Mucosa of rectum (tissue), 2 donors: ENCODE results near the gene GPR183.
A peak's percentile ranks its signal among the peaks of the same experiment; 100 is the strongest.
"Not testable (repeated sequence)": the region's sequence is repeated elsewhere in the genome, so short reads cannot be mapped to it uniquely, and the experiment has no call there.

Experiments
- H3K27ac ChIP-seq, 2 donors: one replicate each; pipeline ENCODE4 v1.7.0; 2013; ENCODE audit warnings: inconsistent platforms in 2 of 2, low read depth in 2 of 2, low read length in 2 of 2
- H3K27me3 ChIP-seq, 2 donors: one replicate each; pipeline ENCODE4 v1.7.0; 2013; ENCODE audit warnings: low read length in 2 of 2; ENCODE audit not compliant: control insufficient read depth in 2 of 2, insufficient read depth in 2 of 2
- H3K36me3 ChIP-seq, 2 donors: one replicate each; pipeline ENCODE4 v1.7.0; 2013; ENCODE audit warnings: low read length in 2 of 2; ENCODE audit not compliant: control insufficient read depth in 2 of 2, insufficient read depth in 2 of 2
- H3K4me1 ChIP-seq, 2 donors: one replicate each; pipeline ENCODE4 v1.7.0; 2013; ENCODE audit warnings: low read length in 2 of 2, mild to moderate bottlenecking in 1 of 2; ENCODE audit not compliant: control insufficient read depth in 2 of 2, insufficient read depth in 2 of 2
- H3K4me3 ChIP-seq, 2 donors: one replicate each; pipeline ENCODE4 v1.7.0; 2013; ENCODE audit warnings: low read length in 2 of 2
- H3K9ac ChIP-seq, 2 donors: one replicate each; pipeline ENCODE4 v1.7.0; 2013; ENCODE audit warnings: low read length in 2 of 2, low read depth in 1 of 2, mild to moderate bottlenecking in 1 of 2
- H3K9me3 ChIP-seq, 2 donors: one replicate each; pipeline ENCODE4 v1.7.0; 2013; ENCODE audit warnings: low read length in 2 of 2; ENCODE audit not compliant: control insufficient read depth in 2 of 2
- donor health status: healthy.
- donor health status: Normal muscosa, but diverticular disease.

The GPR183 gene

DNA sequence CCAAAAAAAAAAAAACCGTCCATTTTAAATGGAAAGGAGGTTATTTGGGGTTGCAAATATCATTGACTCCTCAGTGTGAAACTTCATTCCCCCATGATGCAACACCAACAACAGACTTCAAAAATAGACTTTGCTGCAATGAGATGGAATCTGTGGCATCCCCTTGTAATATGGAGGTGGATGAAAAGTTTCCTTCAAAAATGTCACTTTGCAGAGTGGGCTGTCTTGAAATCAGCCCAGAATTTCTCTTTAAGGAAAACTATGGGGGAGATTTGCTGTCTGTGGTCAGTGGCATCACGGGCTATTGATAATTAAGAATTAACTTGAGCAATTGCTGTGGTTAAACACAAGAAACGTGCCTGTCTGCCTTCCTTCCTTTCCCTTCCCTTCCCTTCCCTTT is 50.5 kb downstream of the GPR183 start:
- Histone ChIP-seq H3K9me3 (no peaks in the 10 kb centered on the region), H3K27ac (peak overlapping the region in 1 of 2 donors; percentile 18), H3K27me3 (no peaks in the 10 kb centered on the region), H3K4me1 (peaks cover 0 to 10% of the 10 kb centered on the region in 2 donors), H3K4me3 (peak overlapping the region in 1 of 2 donors; percentile 17), H3K9ac (no peak overlapping the region), H3K36me3 (peaks cover 2 to 17% of the 10 kb centered on the region in 2 donors)

GRCh38 chr13:99256283-99256682 is 50.9 kb downstream of the GPR183 start:
- Histone ChIP-seq H3K4me1 (peaks cover 0 to 10% of the 10 kb centered on the region in 2 donors), H3K36me3 (peaks cover 0 to 17% of the 10 kb centered on the region in 2 donors), H3K4me3 (peak overlapping the region in 1 of 2 donors; percentile 17), H3K27ac (no peak overlapping the region), H3K9me3 (no peaks in the 10 kb centered on the region), H3K27me3 (no peaks in the 10 kb centered on the region), H3K9ac (no peak overlapping the region)

DNA sequence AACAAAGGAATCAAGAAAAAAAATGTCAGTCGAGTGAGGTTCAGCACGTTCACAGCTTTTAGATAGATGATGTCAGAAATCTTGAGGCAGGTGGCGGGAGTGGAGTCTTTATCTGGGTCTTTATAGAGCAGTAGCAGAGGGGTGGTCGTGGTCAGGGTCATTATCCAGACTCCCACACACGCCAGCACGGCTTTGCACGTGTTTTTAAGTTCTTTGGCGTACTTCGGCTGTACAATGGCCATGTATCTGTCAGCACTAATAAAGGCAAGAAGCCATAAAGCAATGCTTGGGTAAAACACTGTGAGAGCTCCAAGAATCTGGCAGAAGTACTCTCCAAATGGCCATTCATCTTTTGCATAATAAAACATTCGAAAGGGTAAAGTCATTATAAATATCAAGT is 51.9 kb downstream of the GPR183 start:
- H3K4me1 ChIP-seq = peaks cover 0 to 5% of the 10 kb centered on the region in 2 donors
- H3K4me3 ChIP-seq = no peak overlapping the region
- peaks cover 0 to 17% of the 10 kb centered on the region in 2 donors for H3K36me3 ChIP-seq
- H3K27ac ChIP-seq = no peak overlapping the region
- H3K27me3 ChIP-seq = no peaks in the 10 kb centered on the region
- no peak overlapping the region for H3K9ac ChIP-seq
- H3K9me3 ChIP-seq = no peaks in the 10 kb centered on the region

DNA sequence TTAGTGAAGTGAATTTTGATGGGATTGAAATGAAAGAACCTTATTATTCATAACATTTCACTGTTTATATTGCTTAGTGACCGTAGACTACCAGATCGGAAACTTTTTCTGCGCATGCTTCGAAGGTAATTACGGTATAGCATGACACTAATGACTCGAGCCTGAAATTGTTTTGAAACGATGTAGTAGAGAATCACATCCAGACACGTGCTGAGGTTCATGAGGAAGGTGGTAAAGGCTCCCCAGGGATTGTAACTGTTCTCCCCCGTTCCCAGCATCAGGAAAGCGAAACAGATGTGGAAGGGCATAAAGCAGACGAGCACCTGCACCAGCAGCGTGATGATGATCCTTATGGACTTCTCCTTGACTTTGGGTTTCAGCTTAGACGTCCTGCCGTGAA is 52.4 kb downstream of the GPR183 start:
- Histone ChIP-seq H3K27ac (no peak overlapping the region), H3K4me3 (no peak overlapping the region), H3K27me3 (no peaks in the 10 kb centered on the region), H3K9ac (no peak overlapping the region), H3K4me1 (peaks cover 0 to 1% of the 10 kb centered on the region in 2 donors), H3K9me3 (no peaks in the 10 kb centered on the region), H3K36me3 (peaks cover 0 to 15% of the 10 kb centered on the region in 2 donors)

DNA sequence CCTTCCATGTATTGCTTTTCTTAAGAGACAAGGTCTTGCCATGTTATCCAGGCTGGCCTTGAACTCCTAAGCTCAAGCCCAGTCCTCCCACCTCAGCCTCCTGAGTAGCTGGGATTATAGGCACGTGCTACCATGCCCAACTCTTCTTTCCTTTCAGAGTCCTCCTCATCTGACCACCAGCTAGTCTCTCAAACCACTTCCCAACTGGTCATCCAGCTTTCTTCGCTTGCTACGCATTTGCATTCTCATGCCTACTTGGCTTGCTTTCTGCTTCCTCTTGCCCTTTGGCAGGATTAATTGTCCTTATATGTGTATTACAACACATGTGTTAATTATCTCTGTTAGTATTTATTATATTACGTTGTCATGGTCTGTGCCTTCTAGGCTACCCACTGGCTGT is 55.3 kb downstream of the GPR183 start:
- H3K9ac ChIP-seq = no peak overlapping the region
- no peaks in the 10 kb centered on the region for H3K27me3 ChIP-seq
- H3K4me1 ChIP-seq = no peaks in the 10 kb centered on the region
- H3K36me3 ChIP-seq = peaks cover 0 to 11% of the 10 kb centered on the region in 2 donors
- H3K27ac ChIP-seq = no peak overlapping the region
- no peaks in the 10 kb centered on the region for H3K9me3 ChIP-seq
- no peak overlapping the region for H3K4me3 ChIP-seq

- Histone ChIP-seq H3K9ac (no peak overlapping the region), H3K4me1 (no peaks in the 10 kb centered on the region), H3K9me3 (no peaks in the 10 kb centered on the region), H3K27me3 (no peaks in the 10 kb centered on the region), H3K36me3 (peaks cover 0 to 11% of the 10 kb centered on the region in 2 donors), H3K4me3 (no peak overlapping the region), H3K27ac (no peak overlapping the region)
Observed at GRCh38 chr13:99250982-99251825, 56.0 kb downstream of the GPR183 start.

DNA sequence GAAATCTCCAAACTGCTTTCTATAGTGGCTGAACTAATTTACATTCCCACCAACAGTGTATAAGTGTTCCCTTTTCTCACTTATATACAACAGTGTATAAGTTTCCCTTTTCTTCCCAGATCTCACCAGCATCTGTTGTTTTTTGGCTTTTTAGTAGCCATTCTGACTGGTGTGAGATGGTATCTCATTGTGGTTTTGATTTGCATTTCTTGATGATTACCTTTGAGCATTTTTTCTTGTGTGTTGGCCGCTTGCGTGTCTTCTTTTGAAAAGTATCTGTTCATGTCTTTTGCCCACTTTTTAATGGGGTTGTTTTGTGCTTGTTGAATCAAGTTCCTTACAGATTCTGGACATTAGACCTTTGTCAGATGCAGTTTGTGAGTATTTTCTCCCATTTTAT is 57.6 kb downstream of the GPR183 start:
- H3K4me1 ChIP-seq, H3K9ac ChIP-seq, H3K27ac ChIP-seq, H3K9me3 ChIP-seq, H3K4me3 ChIP-seq, H3K36me3 ChIP-seq, H3K27me3 ChIP-seq: not testable (repeated sequence)

GRCh38 chr13:99249178-99249577 is 58.0 kb downstream of the GPR183 start:
- not testable (repeated sequence) for H3K9ac ChIP-seq, H3K36me3 ChIP-seq, H3K27me3 ChIP-seq, H3K4me1 ChIP-seq, H3K4me3 ChIP-seq, H3K9me3 ChIP-seq, H3K27ac ChIP-seq

- H3K9ac ChIP-seq = no peak overlapping the region
- H3K27me3 ChIP-seq = no peaks in the 10 kb centered on the region
- H3K4me3 ChIP-seq = no peak overlapping the region
- H3K36me3 ChIP-seq = peaks cover 0 to 3% of the 10 kb centered on the region in 2 donors
- H3K9me3 ChIP-seq = no peaks in the 10 kb centered on the region
- no peak overlapping the region for H3K27ac ChIP-seq
- no peaks in the 10 kb centered on the region for H3K4me1 ChIP-seq
Observed at GRCh38 chr13:99246100-99246499, 61.1 kb downstream of the GPR183 start.
